Astrocyte of the spinal cord (primary cell): ENCODE measurements around the gene TTC7B.

Experiments used
- DNase-seq: peaks from one replicate; pipeline ENCODE4 v3.0.0; 2011; ENCODE audit warnings: low read depth, low spot score
- H3K4me3 ChIP-seq: 2 replicates; pipeline ENCODE4 v1.5.1; 2011; ENCODE audit warnings: low read depth, mild to moderate bottlenecking, low read length, moderate library complexity
- CTCF ChIP-seq: IDR thresholded peaks from 2 replicates; pipeline ENCODE4 v1.5.1; 2012; ENCODE audit warnings: low read depth, mild to moderate bottlenecking, low read length, inconsistent platforms
- in situ Hi-C: cut with HindIII; loops from 2 replicates; pipeline ENCODE4 v1.10.0; 2017; ENCODE audit warnings: low sequenced_read_pairs

TTC7B gene

GRCh38 chr14:90560991-90561390 lies 255.2 kb downstream of the TTC7B start:
- no peak overlapping the region for H3K4me3 ChIP-seq
- in situ Hi-C loops, result no loop called here
- DNase-seq, result no peak
- no peak for TF ChIP-seq CTCF

- TF ChIP-seq CTCF, result no peak
- in situ Hi-C loops, result no loop called here
- H3K4me3 ChIP-seq, result no peak overlapping the region
- DNase-seq, result no peak
Measured at GRCh38 chr14:90560558-90560957, 255.7 kb downstream of the TTC7B start.

GRCh38 chr14:90559811-90560492 lies 256.3 kb downstream of the TTC7B start:
- no peak for TF ChIP-seq CTCF
- in situ Hi-C loops, result no loop called here
- no peak overlapping the region for H3K4me3 ChIP-seq
- no peak for DNase-seq

- in situ Hi-C loops, result no loop called here
- TF ChIP-seq CTCF, result no peak
- H3K4me3 ChIP-seq, result no peak overlapping the region
- no peak for DNase-seq
Measured at GRCh38 chr14:90558983-90559590, 257.1 kb downstream of the TTC7B start.

GRCh38 chr14:90558041-90558982 lies 257.9 kb downstream of the TTC7B start:
- in situ Hi-C loops, result no loop called here
- H3K4me3 ChIP-seq, result no peak overlapping the region
- DNase-seq, result no peak
- no peak for TF ChIP-seq CTCF

GRCh38 chr14:90557516-90557915 lies 258.7 kb downstream of the TTC7B start:
- in situ Hi-C loops, result no loop called here
- no peak overlapping the region for H3K4me3 ChIP-seq
- TF ChIP-seq CTCF, result no peak
- no peak for DNase-seq
